ENCODE data around the gene EXOC8. TPM values are rescaled to one million over a fixed set of nuclear protein-coding genes. Genes with fewer than 3 reads are reported as not detected.

The EXOC8 gene
- total RNA-seq, 2 experiments from 2014 or later = 14.8 to 17.4 TPM

GRCh38 chr1:231363624-231364023 lies 26.0 kb upstream of the EXOC8 start:
- TF ChIP-seq CTCF (conservative IDR thresholded peaks at IDR 0.05; ENCODE audit: low read length) (no peak), EZH2phosphoT487 (IDR thresholded peaks at IDR 0.05; ENCODE audit: borderline replicate concordance, low read depth, low read length) (no peak)
- peaks cover 26% of the 10 kb centered on the region; the same call in 1 of the 2 replicates for H3K36me3 ChIP-seq (ENCODE audit: insufficient read depth, low read length)

GRCh38 chr1:231362325-231362724 lies 24.7 kb upstream of the EXOC8 start:
- no peaks in the 10 kb centered on the region for H3K9me2 ChIP-seq (ENCODE audit: insufficient read depth, low read length)
- peaks cover 26% of the 10 kb centered on the region; the same call in 1 of the 2 replicates for H3K36me3 ChIP-seq (ENCODE audit: insufficient read depth, low read length)
- no peaks in the 10 kb centered on the region for H3K9me3 ChIP-seq (ENCODE audit: low read length)
- BruUV-seq (replicated peaks) = no TSS peak
- ChIA-PET CTCF (ENCODE audit: unreplicated experiment) (no interaction called here), POLR2A (interaction anchor here (1.0 to 1.5 kb wide), 3 partner anchors 10 to 25 kb away, joined by 3 to 9 read pairs (median 5); partner anchors contain the start of genes EXOC8 and SPRTN)
- H3K27ac ChIP-seq (ENCODE audit: low read depth, low read length, poor library complexity, severe bottlenecking) = no peak overlapping the region
- H2AFZ ChIP-seq (ENCODE audit: low read length) = no peak overlapping the region
- no peaks in the 10 kb centered on the region for H4K20me1 ChIP-seq (ENCODE audit: insufficient read depth, low read length)
- no peak for DNase-seq (ENCODE audit: low spot score)
- H3K4me2 ChIP-seq (ENCODE audit: low read length) = no peak overlapping the region
- H3K4me1 ChIP-seq (ENCODE audit: insufficient read depth, low read length, poor library complexity, severe bottlenecking) = no peaks in the 10 kb centered on the region
- TF ChIP-seq CTCF (conservative IDR thresholded peaks at IDR 0.05; ENCODE audit: low read length) (no peak), EZH2phosphoT487 (IDR thresholded peaks at IDR 0.05; ENCODE audit: borderline replicate concordance, low read depth, low read length) (no peak)
- no peak overlapping the region for H3K4me3 ChIP-seq (ENCODE audit: low read depth, low read length, poor library complexity, severe bottlenecking)
- intact Hi-C loops (cut with micrococcal nuclease; ENCODE audit: unreplicated experiment) = no loop called here
- no peaks in the 10 kb centered on the region for H3K79me2 ChIP-seq (ENCODE audit: insufficient read depth, low read depth, low read length)

More at GRCh38 chr1:231363624-231364023, 26.0 kb upstream of the EXOC8 start:
- BruUV-seq (replicated peaks) = no TSS peak
- POLR2A ChIA-PET = interaction anchor here (0.6 to 1.5 kb wide), 4 partner anchors 9 to 26 kb away, joined by 3 to 9 read pairs (median 4); partner anchors contain the start of genes EXOC8 and SPRTN
- Histone ChIP-seq H4K20me1 (ENCODE audit: insufficient read depth, low read length) (no peaks in the 10 kb centered on the region), H3K4me2 (ENCODE audit: low read length) (no peak overlapping the region), H3K9me2 (ENCODE audit: insufficient read depth, low read length) (no peaks in the 10 kb centered on the region), H2AFZ (ENCODE audit: low read length) (no peak overlapping the region), H3K79me2 (ENCODE audit: insufficient read depth, low read depth, low read length) (no peaks in the 10 kb centered on the region), H3K9me3 (ENCODE audit: low read length) (no peaks in the 10 kb centered on the region), H3K4me3 (ENCODE audit: low read depth, low read length, poor library complexity, severe bottlenecking) (no peak overlapping the region), H3K4me1 (ENCODE audit: insufficient read depth, low read length, poor library complexity, severe bottlenecking) (no peaks in the 10 kb centered on the region), H3K27ac (ENCODE audit: low read depth, low read length, poor library complexity, severe bottlenecking) (no peak overlapping the region)
- CTCF ChIA-PET (ENCODE audit: unreplicated experiment) = no interaction called here
- no peak for DNase-seq (ENCODE audit: low spot score)
- intact Hi-C loops (cut with micrococcal nuclease; ENCODE audit: unreplicated experiment) = no loop called here

DNA sequence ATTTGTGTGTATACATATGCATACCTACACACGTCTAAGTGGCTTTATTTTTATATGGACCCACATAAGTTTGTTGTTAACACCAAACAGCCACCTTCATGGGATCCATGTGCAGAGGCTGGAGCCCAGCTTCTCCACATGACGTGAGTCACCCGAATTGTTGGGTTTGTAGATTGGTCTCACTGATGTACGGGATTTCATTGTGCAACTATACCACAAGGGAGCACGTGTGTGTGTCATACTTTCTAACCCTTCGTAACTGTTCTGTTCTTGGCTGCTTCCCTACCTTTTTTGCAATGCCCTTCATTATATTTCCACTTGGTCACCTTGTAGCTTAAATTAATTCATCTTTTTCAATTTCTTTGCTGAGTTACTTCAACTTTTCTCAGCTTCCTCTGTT lies 21.5 kb upstream of the EXOC8 start:
- intact Hi-C loops (cut with micrococcal nuclease; ENCODE audit: unreplicated experiment) = loop anchor here (2.0 to 5.0 kb wide), 2 partner anchors 62 to 168 kb away; partner anchors contain the start of gene TSNAX
- CTCF ChIA-PET (ENCODE audit: unreplicated experiment) = no interaction called here
- Histone ChIP-seq H3K9me2 (ENCODE audit: insufficient read depth, low read length) (no peaks in the 10 kb centered on the region), H3K4me3 (ENCODE audit: low read depth, low read length, poor library complexity, severe bottlenecking) (no peak overlapping the region), H3K36me3 (ENCODE audit: insufficient read depth, low read length) (peaks cover 14% of the 10 kb centered on the region; the same call in 1 of the 2 replicates), H3K4me2 (ENCODE audit: low read length) (no peak overlapping the region), H3K79me2 (ENCODE audit: insufficient read depth, low read depth, low read length) (no peaks in the 10 kb centered on the region), H3K9me3 (ENCODE audit: low read length) (no peaks in the 10 kb centered on the region), H3K4me1 (ENCODE audit: insufficient read depth, low read length, poor library complexity, severe bottlenecking) (no peaks in the 10 kb centered on the region), H4K20me1 (ENCODE audit: insufficient read depth, low read length) (no peaks in the 10 kb centered on the region), H3K27ac (ENCODE audit: low read depth, low read length, poor library complexity, severe bottlenecking) (no peak overlapping the region), H2AFZ (ENCODE audit: low read length) (no peak overlapping the region)
- TF ChIP-seq EZH2phosphoT487 (IDR thresholded peaks at IDR 0.05; ENCODE audit: borderline replicate concordance, low read depth, low read length) (no peak), CTCF (conservative IDR thresholded peaks at IDR 0.05; ENCODE audit: low read length) (no peak)
- POLR2A ChIA-PET = interaction anchor here (0.6 kb wide), 1 partner anchor 523 kb away, joined by 7 read pairs; no protein-coding TSS in a partner anchor
- no peak for DNase-seq (ENCODE audit: low spot score)
- BruUV-seq (replicated peaks) = no TSS peak
